ENCODE results near the gene PPIP5K2. TPM values are rescaled to one million over a fixed set of nuclear protein-coding genes. Genes with fewer than 3 reads are reported as not detected.
"Not testable (repeated sequence)": the region's sequence is repeated elsewhere in the genome, so short reads cannot be mapped to it uniquely, and the experiment has no call there.

PPIP5K2 gene
- total and polyA plus RNA-seq, 4 donors, result 9.7 to 38.6 (median 27.4) TPM

DNA sequence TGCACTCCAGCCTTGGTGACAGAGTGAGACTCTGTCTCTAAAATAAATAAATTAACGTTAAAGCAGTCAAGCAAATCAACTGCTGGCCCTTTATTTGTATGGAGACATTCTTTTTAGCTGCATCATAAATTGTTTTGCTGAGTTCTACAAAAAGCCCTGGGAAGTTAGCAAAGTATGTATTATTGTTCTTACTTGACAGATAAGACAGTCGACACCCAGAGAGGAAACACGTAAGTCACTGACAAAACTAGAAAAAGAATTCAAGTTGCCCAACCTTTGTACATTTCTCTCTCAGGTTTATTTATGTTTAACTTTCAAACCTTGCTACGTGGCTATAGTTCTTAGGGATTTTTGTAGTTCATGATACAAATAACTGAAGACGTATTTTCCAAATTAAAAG lies 98.1 kb downstream of the PPIP5K2 start:
- Histone ChIP-seq H3K4me3 (ENCODE audit: low read depth in 1 of 3, low read length in 3 of 3) (no peak overlapping the region), H3K9ac (ENCODE audit: low read depth in 1 of 2, low read length in 2 of 2) (no peak overlapping the region), H3K36me3 (ENCODE audit: control insufficient read depth in 4 of 4, insufficient read depth in 3 of 4, low read depth in 1 of 4, low read length in 3 of 4) (no peaks in the 10 kb centered on the region), H3K27me3 (ENCODE audit: control insufficient read depth in 4 of 4, insufficient read depth in 4 of 4, low read length in 3 of 4) (no peaks in the 10 kb centered on the region), H3K9me3 (ENCODE audit: control insufficient read depth in 4 of 4, low read length in 3 of 4) (no peaks in the 10 kb centered on the region), H3K27ac (ENCODE audit: low read depth in 1 of 2, low read length in 2 of 2) (no peak overlapping the region), H3K4me1 (ENCODE audit: control insufficient read depth in 4 of 4, insufficient read depth in 4 of 4, low read length in 3 of 4) (no peaks in the 10 kb centered on the region)
- WGBS, result 62% methylated on average over 5 of the region's 5 CpGs
- no peak for DNase-seq (ENCODE audit: low spot score)
- no peak for TF ChIP-seq CTCF (IDR thresholded peaks at IDR 0.05; ENCODE audit: low read depth, low read length, missing input control)
- no peak for TF ChIP-seq SP1 (IDR thresholded peaks at IDR 0.05)
- TF ChIP-seq TAF1 (conservative IDR thresholded peaks at IDR 0.05), result no peak
- no peak for TF ChIP-seq YY1 (IDR thresholded peaks at IDR 0.05)
- TF ChIP-seq RAD21 (IDR thresholded peaks at IDR 0.05), result no peak
- no peak for TF ChIP-seq FOXA2 (IDR thresholded peaks at IDR 0.05)
- no peak for TF ChIP-seq HNF4A (conservative IDR thresholded peaks at IDR 0.05)
- TF ChIP-seq ATF3 (IDR thresholded peaks at IDR 0.05), result no peak
- no peak for TF ChIP-seq FOXA1 (IDR thresholded peaks at IDR 0.05)
- TF ChIP-seq, protein P1, sequence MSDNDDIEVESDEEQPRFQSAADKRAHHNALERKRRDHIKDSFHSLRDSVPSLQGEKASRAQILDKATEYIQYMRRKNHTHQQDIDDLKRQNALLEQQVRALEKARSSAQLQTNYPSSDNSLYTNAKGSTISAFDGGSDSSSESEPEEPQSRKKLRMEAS (IDR thresholded peaks at IDR 0.05), result no peak
- no peak for TF ChIP-seq JUND (IDR thresholded peaks at IDR 0.05)
- TF ChIP-seq GABPA (IDR thresholded peaks at IDR 0.05 in 1 of 2, conservative IDR thresholded peaks at IDR 0.05 in 1 of 2), result no peak
- no peak for TF ChIP-seq NR2F2 (IDR thresholded peaks at IDR 0.05)
- no peak for TF ChIP-seq EGR1 (IDR thresholded peaks at IDR 0.05; ENCODE audit: low read depth in 2 of 2)
- no peak for TF ChIP-seq ZBTB33 (IDR thresholded peaks at IDR 0.05)
- no peak for TF ChIP-seq HNF4G (IDR thresholded peaks at IDR 0.05)
- TF ChIP-seq, protein P2, sequence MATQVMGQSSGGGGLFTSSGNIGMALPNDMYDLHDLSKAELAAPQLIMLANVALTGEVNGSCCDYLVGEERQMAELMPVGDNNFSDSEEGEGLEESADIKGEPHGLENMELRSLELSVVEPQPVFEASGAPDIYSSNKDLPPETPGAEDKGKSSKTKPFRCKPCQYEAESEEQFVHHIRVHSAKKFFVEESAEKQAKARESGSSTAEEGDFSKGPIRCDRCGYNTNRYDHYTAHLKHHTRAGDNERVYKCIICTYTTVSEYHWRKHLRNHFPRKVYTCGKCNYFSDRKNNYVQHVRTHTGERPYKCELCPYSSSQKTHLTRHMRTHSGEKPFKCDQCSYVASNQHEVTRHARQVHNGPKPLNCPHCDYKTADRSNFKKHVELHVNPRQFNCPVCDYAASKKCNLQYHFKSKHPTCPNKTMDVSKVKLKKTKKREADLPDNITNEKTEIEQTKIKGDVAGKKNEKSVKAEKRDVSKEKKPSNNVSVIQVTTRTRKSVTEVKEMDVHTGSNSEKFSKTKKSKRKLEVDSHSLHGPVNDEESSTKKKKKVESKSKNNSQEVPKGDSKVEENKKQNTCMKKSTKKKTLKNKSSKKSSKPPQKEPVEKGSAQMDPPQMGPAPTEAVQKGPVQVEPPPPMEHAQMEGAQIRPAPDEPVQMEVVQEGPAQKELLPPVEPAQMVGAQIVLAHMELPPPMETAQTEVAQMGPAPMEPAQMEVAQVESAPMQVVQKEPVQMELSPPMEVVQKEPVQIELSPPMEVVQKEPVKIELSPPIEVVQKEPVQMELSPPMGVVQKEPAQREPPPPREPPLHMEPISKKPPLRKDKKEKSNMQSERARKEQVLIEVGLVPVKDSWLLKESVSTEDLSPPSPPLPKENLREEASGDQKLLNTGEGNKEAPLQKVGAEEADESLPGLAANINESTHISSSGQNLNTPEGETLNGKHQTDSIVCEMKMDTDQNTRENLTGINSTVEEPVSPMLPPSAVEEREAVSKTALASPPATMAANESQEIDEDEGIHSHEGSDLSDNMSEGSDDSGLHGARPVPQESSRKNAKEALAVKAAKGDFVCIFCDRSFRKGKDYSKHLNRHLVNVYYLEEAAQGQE (IDR thresholded peaks at IDR 0.05), result no peak
- no peak for TF ChIP-seq RXRA (IDR thresholded peaks at IDR 0.05)

DNA sequence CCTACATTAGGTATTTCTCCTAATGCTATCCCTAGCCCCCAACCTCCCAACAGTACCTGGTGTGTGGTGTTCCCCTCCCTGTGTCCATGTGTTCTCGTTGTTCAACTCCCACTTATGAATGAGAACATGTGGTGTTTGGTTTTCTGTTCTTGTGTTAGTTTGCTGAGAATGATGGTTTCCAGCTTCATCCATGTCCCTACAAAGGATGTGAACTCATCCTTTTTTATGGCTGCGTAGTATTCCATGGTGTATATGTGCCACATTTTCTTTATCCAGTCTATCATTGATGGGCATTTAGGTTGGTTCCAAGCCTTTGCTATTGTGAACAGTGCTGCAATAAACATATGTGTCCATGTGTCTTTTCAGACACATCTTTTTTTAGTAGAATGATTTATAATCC lies 99.0 kb downstream of the PPIP5K2 start:
- not testable (repeated sequence) for H3K9me3 ChIP-seq (ENCODE audit: control insufficient read depth in 4 of 4, low read length in 3 of 4); H3K4me1 ChIP-seq (ENCODE audit: control insufficient read depth in 4 of 4, insufficient read depth in 4 of 4, low read length in 3 of 4); DNase-seq (ENCODE audit: low spot score); H3K4me3 ChIP-seq (ENCODE audit: low read depth in 1 of 3, low read length in 3 of 3); H3K9ac ChIP-seq (ENCODE audit: low read depth in 1 of 2, low read length in 2 of 2); H3K27ac ChIP-seq (ENCODE audit: low read depth in 1 of 2, low read length in 2 of 2); H3K27me3 ChIP-seq (ENCODE audit: control insufficient read depth in 4 of 4, insufficient read depth in 4 of 4, low read length in 3 of 4); H3K36me3 ChIP-seq (ENCODE audit: control insufficient read depth in 4 of 4, insufficient read depth in 3 of 4, low read depth in 1 of 4, low read length in 3 of 4)
- WGBS, result 100% methylated on average over 2 of the region's 2 CpGs

Data from liver (tissue), 9 donors.